ENCODE measurements around the gene SLC38A1. TPM values are rescaled to one million over a fixed set of nuclear protein-coding genes. Genes with fewer than 3 reads are reported as not detected.

Gene SLC38A1
- total and polyA plus RNA-seq, 4 donors, result 13.7 to 60.3 (median 26.4) TPM

DNA sequence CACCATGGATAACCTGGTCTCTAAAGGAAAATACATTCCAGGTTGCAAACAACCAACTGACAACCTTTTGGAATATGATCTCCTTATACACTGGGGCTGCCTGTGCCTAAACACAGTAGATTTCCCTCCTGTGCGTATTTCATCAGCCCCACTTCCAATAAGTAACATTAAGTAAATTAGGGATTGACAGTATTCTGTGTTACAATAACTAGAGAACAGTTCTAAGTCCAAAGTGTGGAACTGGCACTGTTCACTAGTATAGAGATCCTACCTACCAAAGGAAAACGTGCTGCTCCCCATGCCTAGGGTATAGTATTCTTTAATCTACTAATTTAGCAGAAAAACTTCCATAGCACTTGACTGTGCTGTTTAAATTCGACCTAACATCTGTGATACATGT lies 82.8 kb downstream of the SLC38A1 start:
- WGBS, 2 donors, result 85 to 92% methylated on average over 3 of the region's 3 CpGs
- TF ChIP-seq, protein P1, sequence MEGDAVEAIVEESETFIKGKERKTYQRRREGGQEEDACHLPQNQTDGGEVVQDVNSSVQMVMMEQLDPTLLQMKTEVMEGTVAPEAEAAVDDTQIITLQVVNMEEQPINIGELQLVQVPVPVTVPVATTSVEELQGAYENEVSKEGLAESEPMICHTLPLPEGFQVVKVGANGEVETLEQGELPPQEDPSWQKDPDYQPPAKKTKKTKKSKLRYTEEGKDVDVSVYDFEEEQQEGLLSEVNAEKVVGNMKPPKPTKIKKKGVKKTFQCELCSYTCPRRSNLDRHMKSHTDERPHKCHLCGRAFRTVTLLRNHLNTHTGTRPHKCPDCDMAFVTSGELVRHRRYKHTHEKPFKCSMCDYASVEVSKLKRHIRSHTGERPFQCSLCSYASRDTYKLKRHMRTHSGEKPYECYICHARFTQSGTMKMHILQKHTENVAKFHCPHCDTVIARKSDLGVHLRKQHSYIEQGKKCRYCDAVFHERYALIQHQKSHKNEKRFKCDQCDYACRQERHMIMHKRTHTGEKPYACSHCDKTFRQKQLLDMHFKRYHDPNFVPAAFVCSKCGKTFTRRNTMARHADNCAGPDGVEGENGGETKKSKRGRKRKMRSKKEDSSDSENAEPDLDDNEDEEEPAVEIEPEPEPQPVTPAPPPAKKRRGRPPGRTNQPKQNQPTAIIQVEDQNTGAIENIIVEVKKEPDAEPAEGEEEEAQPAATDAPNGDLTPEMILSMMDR (IDR thresholded peaks at IDR 0.05; ENCODE audit: control extremely low read depth, extremely low read depth), result no peak
- Histone ChIP-seq H3K4me3 (no peak overlapping the region), H3K27ac (ENCODE audit: low read depth in 1 of 2, low read length in 1 of 2) (no peak overlapping the region), H3K9me3 (ENCODE audit: control insufficient read depth in 4 of 4, insufficient read depth in 3 of 4, low read length in 3 of 4) (no peaks in the 10 kb centered on the region), H3K9ac (ENCODE audit: insufficient read depth in 1 of 2, low read length in 2 of 2) (no peak overlapping the region), H3K27me3 (ENCODE audit: control insufficient read depth in 3 of 3, insufficient read depth in 3 of 3, low read length in 2 of 3) (no peaks in the 10 kb centered on the region), H3K36me3 (ENCODE audit: control insufficient read depth in 4 of 4, insufficient read depth in 4 of 4, low read length in 4 of 4) (peaks cover 0 to 9% (median 1%) of the 10 kb centered on the region in 4 donors), H3K4me1 (ENCODE audit: control insufficient read depth in 5 of 5, insufficient read depth in 5 of 5, low read length in 5 of 5) (no peaks in the 10 kb centered on the region)
- DNase-seq (no peak), ATAC-seq (ENCODE audit: insufficient read depth, low FRiP score) (no peak)

DNA sequence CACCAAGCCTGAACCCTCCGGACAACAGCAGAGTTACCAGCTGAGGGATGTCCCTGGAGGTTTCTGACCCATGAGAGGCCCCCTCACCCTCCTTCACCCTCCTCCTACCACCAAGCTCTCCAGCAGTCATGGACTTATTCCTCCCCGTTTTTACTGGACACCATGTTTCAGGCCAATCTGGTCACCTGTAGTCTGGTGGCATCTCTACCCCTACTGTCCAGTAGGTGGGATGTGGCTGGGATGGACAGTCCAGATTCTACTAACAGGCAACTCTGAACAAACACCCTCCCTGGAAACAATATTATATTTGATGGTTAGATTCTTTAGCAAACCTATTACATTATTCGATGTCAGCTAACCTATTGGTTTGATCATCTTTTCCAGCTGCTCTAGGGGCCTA lies 83.2 kb downstream of the SLC38A1 start:
- TF ChIP-seq, protein P1 (IDR thresholded peaks at IDR 0.05; ENCODE audit: control extremely low read depth, extremely low read depth), result no peak
- H3K9ac ChIP-seq (ENCODE audit: insufficient read depth in 1 of 2, low read length in 2 of 2), result no peak overlapping the region
- no peak overlapping the region for H3K4me3 ChIP-seq
- H3K27me3 ChIP-seq (ENCODE audit: control insufficient read depth in 3 of 3, insufficient read depth in 3 of 3, low read length in 2 of 3), result no peaks in the 10 kb centered on the region
- DNase-seq (no peak), ATAC-seq (ENCODE audit: insufficient read depth, low FRiP score) (no peak)
- no peaks in the 10 kb centered on the region for H3K4me1 ChIP-seq (ENCODE audit: control insufficient read depth in 5 of 5, insufficient read depth in 5 of 5, low read length in 5 of 5)
- H3K36me3 ChIP-seq (ENCODE audit: control insufficient read depth in 4 of 4, insufficient read depth in 4 of 4, low read length in 4 of 4), result peaks cover 0 to 9% (median 1%) of the 10 kb centered on the region in 4 donors
- H3K27ac ChIP-seq (ENCODE audit: low read depth in 1 of 2, low read length in 1 of 2), result no peak overlapping the region
- no peaks in the 10 kb centered on the region for H3K9me3 ChIP-seq (ENCODE audit: control insufficient read depth in 4 of 4, insufficient read depth in 3 of 4, low read length in 3 of 4)
- WGBS, 2 donors, result 92 to 94% methylated on average over 3 of the region's 3 CpGs

DNA sequence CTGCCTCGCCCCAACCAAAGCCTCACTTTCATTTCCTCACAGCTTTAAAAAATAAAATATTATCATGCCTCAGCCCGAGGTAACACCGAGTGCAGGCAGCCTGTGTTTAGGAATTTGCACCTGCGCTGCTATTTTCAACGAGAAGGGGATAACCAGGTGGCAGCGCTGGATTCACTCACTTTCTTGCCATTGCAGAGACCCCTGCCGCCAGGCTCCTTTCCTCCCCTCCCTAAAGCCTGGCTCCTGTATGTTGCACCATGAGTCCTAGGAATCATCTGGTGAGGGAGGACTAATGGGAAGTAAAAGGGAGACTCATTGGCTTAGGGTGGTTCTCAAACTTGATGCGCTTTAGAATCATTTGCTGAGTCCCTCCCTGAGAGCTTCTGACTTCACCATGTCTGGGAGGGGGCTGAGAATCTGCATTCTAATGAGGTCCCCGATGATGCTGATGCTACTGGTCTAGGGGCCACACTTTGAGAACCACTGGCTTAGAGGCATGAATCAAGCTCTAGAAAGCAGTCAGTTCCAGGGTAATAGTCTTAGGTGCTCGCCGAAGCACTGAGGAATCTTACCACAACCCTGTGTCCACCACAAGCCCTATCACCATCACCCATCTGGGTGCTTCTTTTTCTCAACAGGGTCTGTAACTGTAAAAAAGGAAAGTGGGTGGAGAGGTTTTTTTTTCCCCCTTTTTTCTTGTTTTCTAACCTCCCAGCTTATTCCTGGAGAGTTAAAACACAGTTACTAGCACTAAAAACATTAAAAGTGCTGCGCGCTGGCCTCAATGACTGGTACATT lies 83.8 kb downstream of the SLC38A1 start:
- no peaks in the 10 kb centered on the region for H3K4me1 ChIP-seq (ENCODE audit: control insufficient read depth in 5 of 5, insufficient read depth in 5 of 5, low read length in 5 of 5)
- TF ChIP-seq, protein P1 (IDR thresholded peaks at IDR 0.05; ENCODE audit: control extremely low read depth, extremely low read depth), result no peak
- H3K36me3 ChIP-seq (ENCODE audit: control insufficient read depth in 4 of 4, insufficient read depth in 4 of 4, low read length in 4 of 4), result peaks cover 0 to 9% (median 1%) of the 10 kb centered on the region in 4 donors
- no peak for DNase-seq
- H3K9ac ChIP-seq (ENCODE audit: insufficient read depth in 1 of 2, low read length in 2 of 2), result no peak overlapping the region
- H3K27ac ChIP-seq (ENCODE audit: low read depth in 1 of 2, low read length in 1 of 2), result no peak overlapping the region
- WGBS, 2 donors, result 88 to 91% methylated on average over 13 of the region's 13 CpGs
- H3K9me3 ChIP-seq (ENCODE audit: control insufficient read depth in 4 of 4, insufficient read depth in 3 of 4, low read length in 3 of 4), result no peaks in the 10 kb centered on the region
- no peak overlapping the region for H3K4me3 ChIP-seq
- no peak for ATAC-seq (ENCODE audit: insufficient read depth, low FRiP score)
- no peaks in the 10 kb centered on the region for H3K27me3 ChIP-seq (ENCODE audit: control insufficient read depth in 3 of 3, insufficient read depth in 3 of 3, low read length in 2 of 3)
